ENCODE measurements around the gene KCNJ10.

The KCNJ10 gene

GRCh38 chr1:160070243-160071163 is 543 bp upstream of the KCNJ10 start (continued):
- TF ChIP-seq PATZ1 (tag by site-specific recombination; IDR thresholded peaks at IDR 0.05): peak; percentile 74
- TF ChIP-seq REPIN1 (tag by site-specific recombination; IDR thresholded peaks at IDR 0.05; ENCODE audit: low read depth): no peak
- TF ChIP-seq ZNF2 (tag by site-specific recombination; IDR thresholded peaks at IDR 0.05): no peak
- no peak for TF ChIP-seq ZNF132 (tag by site-specific recombination; IDR thresholded peaks at IDR 0.05; ENCODE audit: borderline replicate concordance)
- TF ChIP-seq AEBP2 (tag by site-specific recombination; IDR thresholded peaks at IDR 0.05; ENCODE audit: borderline replicate concordance): no peak
- TF ChIP-seq ZNF544 (tag by site-specific recombination; IDR thresholded peaks at IDR 0.05): no peak
- TF ChIP-seq ZNF792 (tag by site-specific recombination; IDR thresholded peaks at IDR 0.05): no peak
- TF ChIP-seq ZNF558 (tag by site-specific recombination; IDR thresholded peaks at IDR 0.05): no peak
- no peak for TF ChIP-seq ZNF223 (tag by site-specific recombination; IDR thresholded peaks at IDR 0.05)
- peak; percentile 20 for TF ChIP-seq GLIS2 (tag by site-specific recombination; IDR thresholded peaks at IDR 0.05)
- no peak for TF ChIP-seq ZNF561 (tag by site-specific recombination; IDR thresholded peaks at IDR 0.05; ENCODE audit: borderline replicate concordance)
- no peak for TF ChIP-seq BCL11B (tag by site-specific recombination; IDR thresholded peaks at IDR 0.05; ENCODE audit: low read depth)
- peak; percentile 43; the same call in 1 of the 2 replicates for TF ChIP-seq ZBTB48 (tag by site-specific recombination; IDR thresholded peaks at IDR 0.05)
- peak; percentile 94 for TF ChIP-seq ZNF335 (tag by site-specific recombination; conservative IDR thresholded peaks at IDR 0.05)
- TF ChIP-seq SP2 (tag by site-specific recombination; IDR thresholded peaks at IDR 0.05): peak; percentile 86
- TF ChIP-seq ZSCAN23 (tag by site-specific recombination; IDR thresholded peaks at IDR 0.05): no peak
- TF ChIP-seq ZNF266 (tag by site-specific recombination; IDR thresholded peaks at IDR 0.05; ENCODE audit: low read depth): no peak
- TF ChIP-seq ZNF121 (tag by site-specific recombination; IDR thresholded peaks at IDR 0.05): no peak
- TF ChIP-seq ZNF670 (tag by site-specific recombination; IDR thresholded peaks at IDR 0.05; ENCODE audit: low read depth): no peak
- TF ChIP-seq SP7 (tag by site-specific recombination; IDR thresholded peaks at IDR 0.05): no peak; the same call in 1 of the 2 replicates
- TF ChIP-seq ZNF623 (tag by site-specific recombination; IDR thresholded peaks at IDR 0.05): no peak
- TF ChIP-seq GLIS1 (tag by site-specific recombination; IDR thresholded peaks at IDR 0.05): peak; percentile 40
- TF ChIP-seq HOXC10 (CRISPR knock-in tag; IDR thresholded peaks at IDR 0.05): no peak
- TF ChIP-seq KLF9 (tag by site-specific recombination; IDR thresholded peaks at IDR 0.05; ENCODE audit: low read depth): peak; percentile 71; the same call in 1 of the 2 replicates
- no peak for TF ChIP-seq ZNF133 (tag by site-specific recombination; IDR thresholded peaks at IDR 0.05)
- TF ChIP-seq ZNF585B (tag by site-specific recombination; IDR thresholded peaks at IDR 0.05): no peak
- 0 out of 2 replicates have a peak, but pooled peaks have one; percentile 27 for TF ChIP-seq KLF16 (tag by site-specific recombination; IDR thresholded peaks at IDR 0.05)
- no peak for TF ChIP-seq SALL2 (tag by site-specific recombination; IDR thresholded peaks at IDR 0.05; ENCODE audit: borderline replicate concordance)
- TF ChIP-seq ZNF600 (tag by site-specific recombination; IDR thresholded peaks at IDR 0.05): peak; percentile 46
- no peak for TF ChIP-seq SCRT2 (tag by site-specific recombination; IDR thresholded peaks at IDR 0.05)
- no peak for TF ChIP-seq YY1 (tag by site-specific recombination; IDR thresholded peaks at IDR 0.05)
- TF ChIP-seq KLF17 (tag by site-specific recombination; IDR thresholded peaks at IDR 0.05): no peak
